HG03135 (cell line): ENCODE results near the gene PROCA1.
"Not testable (repeated sequence)": the region's sequence is repeated elsewhere in the genome, so short reads cannot be mapped to it uniquely, and the experiment has no call there.

Source experiments
- ATAC-seq: cut with Tn5 transposase; IDR thresholded peaks from one replicate; pipeline ENCODE4 v1.9.1; 2021; ENCODE audit warnings: mild to moderate bottlenecking, moderate library complexity; ENCODE audit not compliant: unreplicated experiment

PROCA1 gene

DNA sequence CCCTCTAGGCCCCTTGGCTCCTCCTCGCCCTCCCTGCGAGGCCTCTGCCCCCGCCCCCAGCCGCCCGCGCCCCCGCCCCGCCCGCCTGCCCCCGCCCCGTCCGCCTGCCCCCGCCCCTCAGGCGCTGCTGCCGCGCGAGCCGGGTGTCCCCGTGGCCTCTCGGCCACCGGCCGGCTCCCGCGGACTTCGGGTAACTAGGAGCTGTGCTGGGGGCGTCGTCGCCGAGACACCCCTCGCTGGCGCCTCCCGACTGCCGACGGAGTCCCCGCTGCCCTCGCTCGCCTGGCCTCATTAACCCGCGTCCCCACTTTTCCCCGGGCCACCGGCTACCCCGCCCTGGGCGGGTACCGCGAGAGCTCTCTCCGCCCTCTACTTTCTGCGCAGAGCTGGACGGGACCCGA lies 14.5 kb upstream of the PROCA1 start, which contains the start of gene TLCD1:
TSS of gene TLCD1 (minus strand) at position 8 of the 401 bp plus-strand sequence. CDS start 136 bp downstream, outside the sequence.
- no peak for ATAC-seq

DNA sequence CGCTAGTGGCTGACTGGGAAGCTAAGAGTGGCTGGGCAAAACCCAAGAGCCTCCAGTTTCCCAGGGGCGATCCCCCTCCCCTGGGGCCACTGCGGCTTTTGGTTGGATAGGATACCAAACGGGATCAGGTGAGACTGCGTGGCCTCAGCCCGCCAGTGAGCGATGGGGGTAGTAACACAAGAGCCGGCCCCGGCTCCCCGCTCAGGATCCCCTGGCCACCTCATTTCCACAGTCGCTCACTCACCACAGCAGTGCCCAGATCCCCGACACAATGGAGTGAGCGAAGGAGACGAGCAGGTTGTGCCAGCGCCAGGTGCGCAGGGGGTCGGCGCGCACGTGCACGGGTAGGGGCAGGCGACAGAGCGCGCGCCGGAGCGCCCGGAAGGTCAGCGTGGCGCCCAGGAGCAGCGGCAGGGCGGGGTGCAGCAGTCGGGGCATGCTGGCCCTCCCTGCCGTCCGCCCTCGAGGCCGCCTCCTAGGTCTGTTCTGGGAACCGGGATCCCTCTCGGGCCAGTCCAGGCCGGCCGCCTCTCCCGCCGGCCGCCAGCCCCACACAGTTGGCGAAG lies 14.1 kb upstream of the PROCA1 start:
- no peak for ATAC-seq

DNA sequence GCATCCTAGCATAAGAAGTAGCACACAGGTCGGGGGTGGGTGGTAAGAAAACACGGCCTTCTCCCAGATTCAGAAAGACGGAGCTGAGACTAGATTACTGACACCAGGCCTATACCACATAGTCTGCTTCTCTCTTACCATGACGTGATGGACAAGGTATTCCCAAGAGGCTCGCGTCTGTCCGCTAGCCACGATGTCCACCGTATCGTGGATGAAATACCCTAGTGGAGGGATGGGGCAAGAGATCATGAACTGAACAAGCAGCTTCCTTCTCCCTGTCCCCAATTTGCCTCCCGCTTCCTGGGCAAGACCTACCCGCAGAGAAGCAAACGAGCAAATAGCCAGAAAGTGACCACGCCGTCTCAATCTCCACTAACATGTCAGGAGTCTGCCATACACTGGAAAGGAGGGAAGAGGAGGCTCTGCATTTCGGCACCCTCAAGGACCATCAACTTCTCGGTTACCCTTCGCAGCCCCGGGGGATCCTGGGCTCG lies 13.5 kb upstream of the PROCA1 start:
- ATAC-seq = no peak

DNA sequence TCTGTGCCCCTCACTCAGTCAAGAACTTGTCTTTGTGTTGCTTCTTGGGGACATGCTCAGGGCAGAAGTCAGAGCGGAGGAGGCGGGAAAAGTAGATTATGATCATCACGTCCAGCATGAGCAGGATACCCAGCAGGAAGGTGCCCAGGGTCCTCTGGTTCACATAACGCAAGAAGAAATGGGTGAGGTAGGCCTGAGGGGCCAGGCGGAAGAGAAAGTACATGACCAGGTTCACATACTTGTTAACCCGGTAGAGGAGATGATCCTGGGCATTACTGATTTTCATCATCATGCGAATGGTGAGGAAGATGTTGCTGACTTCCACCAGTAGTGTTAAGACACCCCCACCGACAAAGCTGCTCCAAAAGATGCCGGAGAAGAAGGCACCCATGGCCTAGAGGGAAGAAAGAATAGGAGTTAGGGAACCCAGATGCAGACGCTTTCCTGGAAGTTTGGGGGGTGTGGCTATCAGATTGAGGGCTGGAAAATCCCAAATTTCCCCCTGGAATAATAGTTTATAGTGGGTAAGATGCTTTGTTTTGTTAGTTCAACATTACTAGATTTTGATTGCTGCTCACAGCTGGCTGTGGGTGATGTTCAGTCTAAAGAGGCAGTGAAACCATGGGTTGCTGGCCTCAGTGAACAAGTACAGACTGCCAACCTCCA lies 12.9 kb upstream of the PROCA1 start:
- ATAC-seq = no peak

DNA sequence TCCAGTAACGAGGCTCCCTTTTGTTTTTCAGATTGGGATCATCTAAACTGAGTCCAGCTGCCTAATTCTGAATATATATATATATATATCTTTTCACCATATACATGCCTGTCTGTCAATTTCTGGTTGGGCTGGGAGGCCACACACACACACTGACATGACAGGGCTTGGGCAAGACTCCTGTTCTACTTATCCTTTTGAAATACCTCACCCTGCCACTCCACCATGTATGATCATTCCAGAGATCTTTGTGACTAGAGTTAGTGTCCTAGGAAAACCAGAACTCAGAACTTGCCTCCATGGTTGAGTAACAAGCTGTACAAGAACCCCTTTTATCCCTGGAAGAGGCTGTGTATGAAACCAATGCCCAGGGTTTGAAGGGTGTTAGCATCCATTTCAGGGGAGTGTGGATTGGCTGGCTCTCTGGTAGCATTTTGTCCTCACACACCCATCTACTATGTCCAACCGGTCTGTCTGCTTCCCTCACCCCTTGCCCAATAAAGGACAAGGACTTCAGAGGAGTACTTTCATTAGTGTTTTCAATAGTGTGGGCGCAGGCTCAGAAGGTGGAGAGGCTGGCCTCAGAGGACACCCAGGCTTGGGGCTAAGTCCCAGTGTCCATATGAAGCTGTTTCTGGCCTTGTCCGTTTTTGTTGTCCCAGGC lies 12.3 kb upstream of the PROCA1 start:
- not testable (repeated sequence) for ATAC-seq

DNA sequence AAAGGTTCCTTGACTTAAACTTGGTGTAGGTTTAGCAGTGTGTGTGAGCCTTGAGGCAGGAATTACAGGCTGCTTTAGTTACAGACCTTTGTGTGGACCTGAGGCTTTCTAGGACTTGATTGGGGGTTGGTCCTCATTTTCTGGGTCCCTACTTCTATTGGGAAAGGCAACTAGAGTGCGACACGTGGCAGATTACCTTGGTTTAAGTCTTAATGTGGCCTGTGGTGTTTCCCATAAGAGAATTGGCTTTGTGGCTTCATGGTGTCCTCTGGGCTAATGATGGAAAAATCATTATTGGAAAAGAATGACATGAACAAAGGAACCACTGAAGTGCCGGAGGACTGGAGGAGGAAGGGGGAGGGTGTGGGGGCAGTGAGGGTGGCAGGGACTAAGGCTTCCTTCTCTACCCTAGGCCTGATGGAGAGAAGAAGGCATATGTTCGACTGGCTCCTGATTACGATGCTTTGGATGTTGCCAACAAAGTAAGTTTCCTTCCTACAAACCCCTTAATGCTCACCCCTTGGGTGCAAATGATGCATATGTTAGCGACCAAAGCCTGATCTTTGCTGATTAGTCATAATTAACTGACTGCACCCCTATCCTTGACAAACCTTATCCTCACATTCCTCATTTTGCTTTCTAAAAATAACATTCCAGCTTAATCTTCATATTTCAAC lies 11.6 kb upstream of the PROCA1 start:
- no peak for ATAC-seq

DNA sequence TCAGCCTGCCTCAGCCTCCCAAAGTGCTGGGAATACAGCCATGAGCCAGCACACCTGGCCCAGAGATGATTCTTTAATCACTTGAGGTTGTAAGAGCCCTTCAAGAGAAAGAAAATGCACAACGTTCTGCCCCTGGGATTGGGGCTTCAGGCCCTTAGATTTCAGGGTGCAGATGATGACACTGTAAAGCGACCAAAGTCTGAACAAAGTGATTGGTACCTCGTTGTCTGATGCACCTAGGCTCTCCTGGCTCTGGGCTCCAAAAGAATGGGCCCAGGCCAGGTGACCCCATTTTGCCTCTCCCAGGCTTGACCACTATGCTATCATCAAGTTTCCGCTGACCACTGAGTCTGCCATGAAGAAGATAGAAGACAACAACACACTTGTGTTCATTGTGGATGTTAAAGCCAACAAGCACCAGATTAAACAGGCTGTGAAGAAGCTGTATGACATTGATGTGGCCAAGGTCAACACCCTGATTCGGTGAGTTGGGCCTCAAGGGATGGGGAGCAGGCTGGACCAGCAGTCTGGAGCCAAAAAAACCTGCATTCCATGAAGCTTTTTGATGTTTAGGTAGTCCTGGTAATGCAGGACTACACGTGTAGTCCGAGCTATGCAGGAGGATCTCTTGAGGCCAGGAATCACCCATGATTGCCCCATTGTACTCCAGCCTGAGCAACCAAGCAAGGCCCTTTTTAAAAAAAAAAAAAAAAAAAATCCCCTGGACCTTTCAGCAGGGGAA lies 10.9 kb upstream of the PROCA1 start:
- no peak for ATAC-seq

DNA sequence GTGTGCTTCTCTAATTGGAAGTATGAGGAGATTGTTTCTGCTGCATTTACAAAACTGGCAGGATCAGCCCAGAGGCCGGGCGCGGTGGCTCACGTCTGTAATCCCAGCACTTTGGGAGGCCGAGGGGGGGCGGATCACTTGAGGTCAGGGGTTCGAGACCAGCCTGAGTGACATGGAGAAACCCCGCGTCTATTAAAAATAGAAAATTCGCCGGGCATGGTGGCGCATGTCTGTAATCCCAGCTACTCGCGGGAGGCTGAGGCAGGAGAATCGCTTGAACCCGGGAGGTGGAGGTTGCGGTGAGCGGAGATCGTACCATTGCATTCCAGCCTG lies 9.3 kb upstream of the PROCA1 start:
- not testable (repeated sequence) for ATAC-seq

DNA sequence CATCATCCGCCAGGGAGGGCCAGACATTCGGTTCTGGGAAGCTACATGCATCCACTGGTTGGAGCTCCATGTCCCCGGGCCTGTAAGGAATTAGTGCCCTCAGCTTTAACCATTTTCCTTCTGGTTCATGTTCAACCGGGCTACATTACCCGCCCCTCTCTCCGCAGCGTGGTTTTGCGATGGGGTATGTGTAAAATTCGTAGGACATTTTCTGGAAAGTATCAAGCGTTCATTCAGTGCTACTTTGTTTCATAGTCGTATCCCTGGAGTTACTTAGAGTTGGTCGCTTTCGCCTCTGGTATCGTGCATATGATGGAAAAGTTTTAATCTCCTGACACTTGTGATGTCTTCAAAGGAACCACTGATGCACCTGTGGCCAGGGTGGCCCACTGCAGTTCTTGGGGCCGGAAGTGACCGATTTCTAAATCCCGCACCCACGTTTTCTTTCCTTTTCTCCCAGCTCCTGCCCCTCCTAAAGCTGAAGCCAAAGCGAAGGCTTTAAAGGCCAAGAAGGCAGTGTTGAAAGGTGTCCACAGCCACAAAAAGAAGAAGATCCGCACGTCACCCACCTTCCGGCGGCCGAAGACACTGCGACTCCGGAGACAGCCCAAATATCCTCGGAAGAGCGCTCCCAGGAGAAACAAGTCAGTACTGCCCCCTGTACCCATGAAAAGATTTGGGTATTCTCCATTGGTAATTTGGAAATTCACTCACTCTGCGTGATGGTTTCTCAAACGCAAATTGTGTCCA lies 8.7 kb upstream of the PROCA1 start:
- no peak for ATAC-seq

DNA sequence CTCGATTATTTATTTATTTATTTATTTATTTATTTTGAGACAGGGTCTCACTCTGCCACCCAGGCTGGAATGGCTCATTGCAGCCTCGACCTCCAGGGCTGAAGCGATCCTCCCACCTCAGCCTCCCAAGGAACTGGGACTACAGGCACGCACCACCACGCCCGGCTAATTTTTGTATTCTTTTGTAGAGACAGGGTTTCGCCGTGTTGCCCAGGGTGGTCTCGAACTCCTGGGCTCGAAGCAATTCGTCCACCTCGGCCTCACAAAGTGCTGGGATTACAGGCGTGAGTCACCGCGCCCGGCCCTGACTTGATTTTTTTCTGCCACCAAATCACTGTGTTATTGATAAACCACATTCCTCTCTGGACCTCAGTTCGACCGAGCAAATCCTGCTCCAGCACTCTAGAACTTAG lies 7.3 kb upstream of the PROCA1 start:
- no peak for ATAC-seq

DNA sequence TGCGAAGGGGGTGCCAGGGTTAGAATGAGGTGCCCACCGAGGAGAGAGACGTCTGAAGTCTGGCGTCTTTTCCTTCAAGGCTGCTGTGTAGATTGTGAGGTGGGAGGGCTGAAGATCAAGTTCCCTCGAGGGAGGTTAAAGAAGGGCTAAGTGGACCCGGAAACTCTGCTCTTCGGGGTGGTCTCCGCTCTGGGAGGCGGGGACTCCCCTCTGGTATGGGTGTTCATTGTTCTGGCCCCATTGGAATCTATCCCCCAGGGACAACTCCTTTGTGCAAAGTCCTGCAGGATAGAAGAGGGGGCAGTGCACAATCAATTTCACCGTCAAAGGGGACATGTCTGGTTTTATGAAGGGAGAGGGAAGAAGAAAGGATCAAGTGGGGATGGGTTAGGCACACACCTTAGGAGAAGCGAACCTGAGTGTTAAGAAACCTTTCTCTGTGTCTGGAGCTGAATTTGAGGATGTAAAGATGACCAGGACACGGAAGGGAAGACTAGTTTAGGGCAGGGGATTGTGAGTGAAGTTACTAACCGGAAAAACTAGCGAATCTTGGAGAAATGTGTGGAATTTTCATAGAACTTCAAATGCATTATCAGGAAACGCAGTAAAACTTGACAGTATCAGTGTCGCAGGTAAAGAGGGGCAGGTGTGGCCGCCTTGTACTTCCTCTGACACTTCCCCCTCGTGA lies 6.8 kb upstream of the PROCA1 start:
- ATAC-seq = no peak

DNA sequence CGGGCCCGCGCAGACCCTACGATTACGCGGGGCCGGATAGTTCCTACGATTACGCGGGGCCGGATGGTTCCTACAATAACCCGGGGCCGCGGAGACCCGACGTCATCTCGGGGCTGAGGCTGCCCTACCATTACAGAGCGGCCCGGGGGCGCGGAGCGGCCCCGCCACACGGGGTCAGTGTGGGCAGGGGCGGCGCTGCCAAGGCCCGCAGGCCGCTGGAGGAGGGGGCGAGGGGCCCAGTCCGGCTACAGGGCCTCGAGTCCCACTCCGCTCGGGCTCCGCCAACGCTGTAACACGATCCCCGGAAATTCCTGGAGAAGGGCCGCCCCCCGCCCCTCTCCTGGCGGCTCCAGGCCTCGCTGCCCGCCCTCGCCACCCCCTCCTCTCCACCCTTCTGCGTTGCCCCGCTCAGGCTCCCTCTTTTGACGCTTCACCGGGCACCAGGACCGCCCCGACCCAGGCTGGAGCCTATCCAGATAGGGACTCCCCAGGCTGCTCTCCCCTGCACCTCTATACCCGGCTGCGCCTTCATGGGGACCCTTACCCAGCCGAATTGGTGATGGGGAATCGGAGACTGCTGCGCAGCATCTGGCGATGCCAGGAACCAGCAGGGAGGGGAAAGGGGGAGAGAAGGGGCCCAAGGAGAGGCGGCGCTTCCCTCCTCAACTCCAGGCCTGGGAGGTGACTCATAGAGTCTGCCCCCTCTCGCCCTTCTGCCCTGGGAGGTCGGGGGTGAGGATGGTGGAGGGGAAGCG lies 6.1 kb upstream of the PROCA1 start, which contains the start of gene RAB34:
TSS of gene RAB34 (minus strand) at position 291 of the 755 bp plus-strand sequence. CDS start 602 bp downstream, outside the sequence.
- ATAC-seq = no peak

DNA sequence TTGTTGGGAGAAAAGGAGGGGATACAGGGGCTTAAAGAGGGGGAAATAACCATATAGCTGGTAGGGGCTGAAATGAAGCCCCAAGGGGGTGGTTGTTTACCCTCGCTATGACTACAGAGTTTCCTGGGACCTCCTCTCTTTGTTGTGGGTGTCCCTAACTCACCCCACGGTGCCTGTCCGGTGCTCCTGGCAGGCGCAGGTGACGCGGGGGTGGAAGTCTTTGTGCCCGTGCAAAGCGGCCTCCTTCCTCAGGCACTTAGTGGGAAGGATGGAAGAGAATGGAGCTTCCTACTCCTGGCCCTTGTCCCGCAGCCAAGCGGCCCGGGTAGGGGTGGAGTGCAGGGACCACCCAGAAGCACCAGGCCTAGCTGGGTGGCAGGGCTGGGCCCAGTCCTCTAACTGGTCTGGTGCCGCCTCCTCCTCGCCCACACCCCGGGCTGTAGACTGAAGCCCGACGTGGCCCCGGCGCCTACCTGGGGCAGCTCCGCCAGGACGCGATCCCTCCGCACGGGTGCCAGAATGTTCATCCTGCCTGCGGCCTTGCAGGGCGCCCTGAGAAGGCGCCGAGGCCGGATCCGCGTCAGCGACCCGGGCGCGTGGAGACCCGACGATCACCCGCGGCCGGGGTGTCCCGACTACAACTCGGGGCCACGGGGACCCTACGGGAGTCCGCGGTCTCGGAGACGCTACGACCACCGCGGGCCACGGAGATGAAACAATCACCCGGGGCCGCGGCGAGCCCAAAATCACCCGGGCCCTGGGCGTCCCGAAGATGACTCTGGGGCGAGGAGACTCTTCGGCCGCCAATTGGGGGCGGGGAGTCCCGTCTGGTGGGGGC lies 5.3 kb upstream of the PROCA1 start:
- ATAC-seq = no peak

DNA sequence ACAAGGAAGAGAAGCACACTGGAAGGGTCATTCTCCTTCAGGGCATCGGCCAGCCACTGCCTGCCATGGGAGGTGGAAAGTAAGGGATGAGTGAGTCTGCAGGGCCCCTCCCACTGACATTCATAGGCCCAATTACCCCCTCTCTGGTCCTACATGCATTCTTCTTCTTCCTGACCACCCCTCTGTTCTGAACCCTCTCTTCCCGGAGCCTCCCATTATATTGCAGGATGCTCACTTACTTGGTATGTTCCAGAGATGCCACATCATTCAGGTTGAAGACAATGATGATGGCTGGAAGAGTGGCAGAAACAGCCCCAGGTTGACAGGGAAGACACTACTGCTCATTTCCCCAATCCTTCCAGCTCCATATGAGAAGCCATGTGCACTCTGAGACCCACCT lies 3.5 kb upstream of the PROCA1 start:
- ATAC-seq = no peak

DNA sequence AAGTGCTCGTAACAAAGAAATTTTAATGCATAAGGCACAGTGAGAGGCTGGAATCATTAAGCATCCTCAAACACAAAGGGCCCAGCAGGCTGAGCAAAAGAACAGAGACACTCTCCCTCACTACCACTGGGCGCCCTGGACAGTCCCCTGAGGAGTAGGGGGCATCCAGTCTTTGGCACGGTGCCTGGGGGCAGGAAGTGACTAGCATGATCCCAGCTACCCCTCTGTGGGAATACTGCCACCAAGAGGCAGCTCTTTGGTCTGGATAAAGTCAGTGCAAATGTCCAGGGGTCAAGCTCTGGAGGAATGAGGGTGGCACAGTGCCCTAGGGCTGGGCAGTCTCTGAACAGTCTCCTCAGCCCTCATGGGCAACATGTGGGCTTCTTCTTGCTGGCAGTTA lies 2.6 kb upstream of the PROCA1 start:
- no peak for ATAC-seq

DNA sequence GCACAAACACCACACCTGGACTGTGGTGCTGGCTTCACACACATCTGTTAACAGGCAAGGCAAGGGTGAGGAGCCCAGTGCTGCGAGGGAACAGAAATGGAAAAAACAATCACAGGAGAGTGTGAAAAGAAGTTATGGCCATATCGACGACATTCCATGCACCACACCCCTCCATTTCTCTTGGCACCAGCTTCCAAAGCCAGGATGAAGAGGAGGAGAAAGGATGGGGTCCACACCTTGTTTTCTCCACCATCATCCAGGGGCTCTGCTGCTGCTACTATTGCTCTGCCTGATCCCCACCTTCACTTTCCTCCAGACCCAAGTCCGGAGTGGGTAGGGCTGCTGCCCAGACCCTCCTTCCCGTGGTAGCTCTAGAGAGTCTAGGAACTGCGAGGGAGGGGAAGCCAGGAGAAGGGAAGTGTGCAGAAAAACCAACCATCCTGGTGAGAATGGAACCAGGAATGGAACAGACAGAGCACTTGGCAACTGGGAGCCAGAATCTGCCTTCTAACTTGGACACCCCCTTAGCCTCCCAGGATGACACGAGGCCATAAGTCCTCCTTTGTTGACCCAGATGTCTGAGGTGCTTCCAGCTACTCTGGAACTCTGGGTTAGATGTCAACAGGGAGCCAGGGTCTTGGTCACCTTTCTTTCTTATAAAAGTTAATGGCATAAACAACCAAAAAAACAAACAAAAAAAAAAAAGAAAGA lies 1.2 kb upstream of the PROCA1 start:
- ATAC-seq = no peak

DNA sequence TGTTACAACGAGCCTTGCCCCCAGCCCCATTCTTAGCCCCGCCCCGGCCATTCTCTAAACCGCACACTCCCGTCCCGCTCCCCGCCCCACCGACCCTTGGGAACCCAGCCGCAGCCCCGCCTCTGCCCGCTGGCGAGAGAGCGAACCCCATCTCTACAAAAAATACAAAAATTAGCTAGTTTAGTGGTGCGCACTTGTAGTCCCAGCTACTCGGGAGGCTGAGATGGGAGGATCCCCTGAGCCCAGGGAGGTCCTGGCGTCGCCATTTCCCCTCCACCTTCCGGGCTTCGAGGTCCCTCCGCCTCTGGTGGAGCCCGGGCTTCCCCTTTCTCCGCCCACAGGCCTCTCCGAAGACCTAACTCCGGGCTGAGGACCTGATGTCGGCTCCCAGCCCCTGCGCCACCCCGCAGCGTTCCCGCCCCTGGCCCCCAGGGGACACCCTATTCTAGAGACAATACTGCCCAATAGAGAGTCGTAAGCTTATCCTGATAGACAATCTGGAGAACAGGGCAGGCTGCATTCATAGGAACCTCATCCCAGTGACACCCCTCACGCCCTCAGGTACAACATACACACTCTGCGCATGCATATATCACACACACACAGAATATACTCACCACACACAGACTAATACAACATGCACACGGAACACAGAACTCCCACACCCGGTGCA lies 480 bp upstream of the PROCA1 start:
- ATAC-seq = no peak
